Epithelial cell of esophagus (primary cell): ENCODE data around the gene GLIPR1L2.
"Not testable (repeated sequence)": the region's sequence is repeated elsewhere in the genome, so short reads cannot be mapped to it uniquely, and the experiment has no call there.

ENCODE experiments used
- DNase-seq: peaks from one replicate; pipeline ENCODE4 v3.0.0; 2010; ENCODE audit warnings: low read depth
- H3K4me3 ChIP-seq: 2 replicates; pipeline ENCODE4 v1.5.1; 2011; ENCODE audit warnings: mild to moderate bottlenecking, low read length, control low read depth
- CTCF ChIP-seq: IDR thresholded peaks from 2 replicates; pipeline ENCODE4 v1.5.1; 2011; ENCODE audit warnings: low read depth, mild to moderate bottlenecking, low read length, control low read depth, inconsistent platforms; ENCODE audit not compliant: insufficient read depth; ENCODE audit errors: missing control alignments

The GLIPR1L2 gene

DNA sequence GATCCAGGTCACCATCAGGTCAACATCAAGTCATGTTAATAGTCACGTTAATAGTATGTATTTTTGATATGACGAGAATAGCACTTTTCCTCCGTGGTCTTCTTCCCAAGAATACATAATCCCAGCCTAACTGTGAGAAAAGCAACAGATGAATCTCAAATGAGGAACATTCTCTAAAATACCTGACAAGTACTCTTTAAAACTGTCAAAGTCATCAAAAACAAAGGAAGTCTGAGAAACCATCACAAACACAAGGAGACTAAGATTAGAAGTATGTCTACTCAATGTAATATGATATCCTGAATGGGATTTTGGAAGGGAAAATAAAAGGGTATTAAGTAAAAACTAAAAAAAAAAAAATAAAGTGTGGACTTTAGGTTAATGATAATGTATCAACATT lies 52.8 kb downstream of the GLIPR1L2 start:
- TF ChIP-seq CTCF, result no peak

DNA sequence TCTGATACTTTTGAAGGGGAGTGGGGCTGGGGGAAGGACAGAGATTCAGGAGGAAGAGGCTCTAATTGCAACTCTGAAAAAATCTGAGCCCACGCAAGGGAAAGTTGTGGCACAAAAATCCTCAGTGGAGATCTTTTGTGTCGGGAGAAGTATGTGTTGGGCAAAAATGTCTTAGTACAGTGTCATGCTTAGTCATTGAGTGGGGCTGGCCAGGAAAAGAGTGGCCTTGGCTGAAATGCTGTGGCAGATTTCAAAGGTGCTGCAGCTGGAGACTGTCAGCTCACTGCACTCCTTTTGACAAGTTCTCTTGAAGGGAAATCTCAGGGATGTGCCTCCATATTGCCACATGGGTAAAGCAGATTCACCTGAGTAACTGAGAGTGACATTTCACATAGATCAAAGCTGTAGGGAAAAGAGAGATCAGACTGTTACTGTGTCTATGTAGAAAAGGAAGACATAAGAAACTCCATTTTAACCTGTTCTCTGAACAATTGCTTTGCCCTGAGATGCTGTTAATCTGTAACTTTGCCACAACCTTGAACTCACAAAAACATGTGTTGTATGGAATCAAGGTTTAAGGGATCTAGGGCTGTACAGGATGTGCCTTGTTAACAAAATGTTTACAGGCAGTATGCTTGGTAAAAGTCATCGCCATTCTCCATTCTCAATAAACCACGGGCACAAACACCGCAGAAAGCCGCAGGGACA lies 53.7 kb downstream of the GLIPR1L2 start:
- no peak for TF ChIP-seq CTCF
- DNase-seq, result peak; percentile 70
- H3K4me3 ChIP-seq, result no peak overlapping the region

More for the DNA sequence above, 52.8 kb downstream of the GLIPR1L2 start:
- no peak overlapping the region for H3K4me3 ChIP-seq
- DNase-seq, result no peak

GRCh38 chr12:75445137-75445507 lies 54.2 kb downstream of the GLIPR1L2 start:
- not testable (repeated sequence) for DNase-seq, H3K4me3 ChIP-seq

- H3K4me3 ChIP-seq, result no peak overlapping the region
- DNase-seq, result peak; percentile 80
- no peak for TF ChIP-seq CTCF
These were observed 56.0 kb downstream of the GLIPR1L2 start for GRCh38 chr12:75446857-75447256.

GRCh38 chr12:75447691-75448393 lies 57.0 kb downstream of the GLIPR1L2 start:
- TF ChIP-seq CTCF, result no peak
- peak; percentile 39 for DNase-seq
- H3K4me3 ChIP-seq, result no peak overlapping the region

- no peak overlapping the region for H3K4me3 ChIP-seq
- TF ChIP-seq CTCF, result no peak
- peak; percentile 76 for DNase-seq
These were observed 61.9 kb downstream of the GLIPR1L2 start for GRCh38 chr12:75452675-75453330.

DNA sequence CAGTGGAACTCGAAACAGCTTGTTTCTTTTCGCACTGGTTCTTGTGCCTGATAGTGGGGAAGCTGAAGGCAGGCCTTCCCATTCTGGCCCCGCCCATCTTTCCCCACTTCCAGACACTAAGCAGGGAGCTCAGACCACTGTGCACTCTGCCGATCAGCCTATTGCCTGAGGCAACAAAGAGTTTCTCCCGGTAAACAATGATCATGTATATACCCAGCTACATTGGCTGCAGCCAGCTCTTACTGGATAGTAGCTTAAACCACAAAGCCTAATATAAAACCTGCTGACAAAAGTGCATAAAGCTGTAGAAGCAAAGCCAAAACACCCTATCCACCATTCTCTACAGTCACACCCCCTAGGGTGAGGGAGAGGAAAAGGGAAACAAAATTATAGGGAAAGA lies 65.0 kb downstream of the GLIPR1L2 start:
- no peak for DNase-seq
- no peak overlapping the region for H3K4me3 ChIP-seq
- TF ChIP-seq CTCF, result no peak
